ENCODE results near the gene CTTNBP2.

DNA sequence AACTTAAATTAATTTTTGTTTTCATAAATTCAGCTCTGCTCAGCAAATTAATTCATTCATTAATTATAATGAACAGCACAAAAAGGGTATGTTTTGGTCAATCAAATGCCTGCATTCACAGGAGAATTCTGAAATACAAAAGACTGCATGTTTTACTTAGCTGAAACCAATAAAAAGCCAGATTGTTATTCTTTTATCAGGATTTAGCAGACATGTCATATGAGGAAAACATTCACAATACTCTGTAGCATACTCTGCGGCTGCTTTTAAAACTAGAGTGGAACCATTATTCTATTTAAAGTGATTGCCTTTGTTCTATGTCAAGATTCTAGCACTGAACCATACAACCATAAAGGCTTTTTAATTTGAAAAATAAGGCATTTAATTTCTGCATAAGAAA is 19.1 kb downstream of the CTTNBP2 start:
- TF ChIP-seq, protein P1, sequence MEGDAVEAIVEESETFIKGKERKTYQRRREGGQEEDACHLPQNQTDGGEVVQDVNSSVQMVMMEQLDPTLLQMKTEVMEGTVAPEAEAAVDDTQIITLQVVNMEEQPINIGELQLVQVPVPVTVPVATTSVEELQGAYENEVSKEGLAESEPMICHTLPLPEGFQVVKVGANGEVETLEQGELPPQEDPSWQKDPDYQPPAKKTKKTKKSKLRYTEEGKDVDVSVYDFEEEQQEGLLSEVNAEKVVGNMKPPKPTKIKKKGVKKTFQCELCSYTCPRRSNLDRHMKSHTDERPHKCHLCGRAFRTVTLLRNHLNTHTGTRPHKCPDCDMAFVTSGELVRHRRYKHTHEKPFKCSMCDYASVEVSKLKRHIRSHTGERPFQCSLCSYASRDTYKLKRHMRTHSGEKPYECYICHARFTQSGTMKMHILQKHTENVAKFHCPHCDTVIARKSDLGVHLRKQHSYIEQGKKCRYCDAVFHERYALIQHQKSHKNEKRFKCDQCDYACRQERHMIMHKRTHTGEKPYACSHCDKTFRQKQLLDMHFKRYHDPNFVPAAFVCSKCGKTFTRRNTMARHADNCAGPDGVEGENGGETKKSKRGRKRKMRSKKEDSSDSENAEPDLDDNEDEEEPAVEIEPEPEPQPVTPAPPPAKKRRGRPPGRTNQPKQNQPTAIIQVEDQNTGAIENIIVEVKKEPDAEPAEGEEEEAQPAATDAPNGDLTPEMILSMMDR (IDR thresholded peaks at IDR 0.05) = no peak
- TF ChIP-seq EZH2 (IDR thresholded peaks at IDR 0.05; ENCODE audit: borderline replicate concordance, insufficient read depth, low read depth, low read length, poor library complexity, severe bottlenecking) = no peak
